GM12892 (cell line): Measurements from ENCODE around the gene ASTL.

ENCODE experiments used
- DNase-seq: peaks from one replicate; pipeline ENCODE4 v3.0.0; 2011; ENCODE audit not compliant: insufficient read length
- FAIRE-seq: peaks from 2 replicates; lab custom pipeline; 2011; peaks lifted over from hg19 to GRCh38; lab: Jason Lieb, UNC
- POLR2A ChIP-seq: IDR thresholded peaks from 2 replicates; pipeline ENCODE4 v1.6.1; 2011; ENCODE audit warnings: low read depth, low read length, control low read depth
- POLR2AphosphoS5 ChIP-seq: IDR thresholded peaks from 2 replicates; pipeline ENCODE4 v1.6.1; 2011; ENCODE audit warnings: low read depth, low read length, control low read depth
- TAF1 ChIP-seq: IDR thresholded peaks from 2 replicates; pipeline ENCODE4 v1.6.1; 2011; ENCODE audit warnings: low read depth, mild to moderate bottlenecking, control low read depth, low read length, borderline replicate concordance

The ASTL gene

DNA sequence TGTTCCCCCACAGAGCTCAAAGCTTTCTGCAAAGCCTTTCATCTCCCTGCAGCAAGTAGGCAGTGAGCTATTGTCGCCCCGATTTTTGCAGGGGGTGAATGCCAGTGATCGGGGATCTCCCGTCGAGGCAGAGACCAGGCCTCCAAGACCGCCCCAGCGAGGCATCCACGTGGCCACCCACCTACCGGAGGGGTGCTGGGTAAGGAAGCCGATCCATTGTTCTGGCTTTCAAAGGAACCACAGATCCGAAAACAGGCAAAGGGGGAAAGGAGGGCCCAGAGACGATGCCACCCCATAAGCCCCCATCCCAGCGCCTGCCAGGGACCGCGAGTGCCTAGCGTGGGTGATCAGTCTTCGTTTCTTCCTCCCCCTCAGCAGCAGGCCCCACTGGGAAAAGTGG lies 24.4 kb downstream of the ASTL start:
- DNase-seq: no peak
- no peak for FAIRE-seq
- TF ChIP-seq TAF1 (no peak), POLR2A (no peak), POLR2AphosphoS5 (no peak)

DNA sequence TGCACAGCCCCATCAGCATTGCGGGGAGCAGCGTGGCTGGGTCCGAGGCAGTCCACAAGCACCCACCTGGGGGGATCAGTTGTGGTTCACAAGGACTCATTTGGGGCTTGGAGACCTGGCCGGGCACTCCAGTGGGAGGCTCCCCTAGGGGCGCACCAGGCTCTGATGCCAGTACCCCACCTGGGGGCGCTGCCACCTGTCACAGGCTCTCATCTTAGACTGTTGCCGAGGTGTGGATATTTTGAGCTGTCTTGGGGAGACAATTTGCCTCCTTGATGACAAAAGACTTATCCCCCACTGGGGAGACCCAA lies 25.0 kb downstream of the ASTL start:
- TF ChIP-seq TAF1 (no peak), POLR2A (no peak), POLR2AphosphoS5 (no peak)
- FAIRE-seq: no peak
- no peak for DNase-seq

GRCh38 chr2:96112501-96113366 lies 25.6 kb downstream of the ASTL start:
- FAIRE-seq: no peak
- no peak for DNase-seq
- no peak for TF ChIP-seq POLR2A
- TF ChIP-seq TAF1: no peak
- no peak for TF ChIP-seq POLR2AphosphoS5

DNA sequence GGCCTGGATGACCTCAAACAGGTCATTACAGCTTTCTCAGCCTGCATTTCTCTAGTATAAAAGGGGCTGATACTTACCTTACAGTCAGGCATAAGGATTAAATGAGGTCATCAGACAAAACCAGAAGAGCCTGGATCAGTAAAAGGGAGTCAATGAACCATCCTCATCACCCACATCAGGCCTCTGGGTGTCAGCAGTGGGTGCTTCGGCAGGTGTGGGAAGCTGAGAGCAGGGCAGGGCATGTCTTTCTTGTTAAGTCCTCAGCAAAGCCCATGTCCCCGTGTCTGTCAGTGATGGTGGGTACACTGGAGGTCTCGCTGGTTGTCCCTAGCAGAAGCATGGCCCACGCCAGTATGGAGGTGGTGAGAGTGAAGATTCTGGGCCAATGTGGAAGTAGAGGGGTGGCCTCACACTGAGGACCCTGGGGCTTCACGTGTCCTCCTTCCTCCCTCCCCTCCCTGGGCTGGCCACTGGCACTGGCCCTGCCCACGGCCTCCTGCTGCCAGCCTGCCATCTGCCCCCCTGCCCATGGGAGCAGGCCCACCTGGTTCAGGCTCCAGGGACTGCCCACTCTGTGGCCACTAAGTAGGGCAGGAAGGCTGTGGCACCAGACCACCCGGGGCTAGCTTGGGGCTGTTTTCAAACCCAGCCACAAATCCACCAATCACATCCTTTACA lies 26.3 kb downstream of the ASTL start:
- FAIRE-seq (no peak), DNase-seq (no peak)
- TF ChIP-seq POLR2A: no peak
- TF ChIP-seq TAF1: no peak
- no peak for TF ChIP-seq POLR2AphosphoS5

GRCh38 chr2:96111257-96111640 lies 27.1 kb downstream of the ASTL start:
- DNase-seq (no peak), FAIRE-seq (no peak)
- TF ChIP-seq TAF1: no peak
- no peak for TF ChIP-seq POLR2AphosphoS5
- no peak for TF ChIP-seq POLR2A

- FAIRE-seq: no peak
Measured at GRCh38 chr2:96110621-96111256, 27.6 kb downstream of the ASTL start.

DNA sequence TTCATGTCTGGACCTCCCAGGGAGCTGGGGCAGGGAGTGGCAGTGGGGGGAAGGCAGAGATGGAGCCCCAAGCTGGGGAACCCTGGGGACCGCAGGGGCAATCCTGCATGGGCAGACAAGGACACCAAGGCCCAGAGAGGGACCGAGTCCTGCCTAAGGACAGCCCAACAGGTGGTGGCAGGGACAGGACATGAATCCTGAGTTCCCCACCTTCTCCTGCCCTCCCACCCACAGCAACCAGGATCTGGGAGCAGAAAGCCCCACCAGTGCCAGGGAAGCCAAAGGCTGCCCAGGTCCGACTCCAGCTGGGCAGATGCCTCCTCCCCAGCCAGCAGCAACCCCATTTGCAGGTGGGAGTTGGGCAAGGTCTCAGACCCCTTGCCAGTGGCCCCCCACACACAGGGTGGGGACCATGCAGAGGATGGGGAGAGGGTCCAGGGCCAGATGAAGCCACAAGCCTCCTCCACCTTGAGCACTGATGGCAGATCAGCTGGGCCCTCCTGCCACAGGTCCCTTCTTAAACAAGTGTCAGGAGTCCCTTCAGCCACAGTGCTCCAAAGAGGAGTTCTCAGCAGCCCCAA lies 28.3 kb downstream of the ASTL start:
- no peak for DNase-seq
- FAIRE-seq: no peak
- TF ChIP-seq POLR2A (no peak), POLR2AphosphoS5 (no peak), TAF1 (no peak)

More at GRCh38 chr2:96110621-96111256, 27.6 kb downstream of the ASTL start:
- no peak for DNase-seq
- no peak for TF ChIP-seq POLR2A
- TF ChIP-seq POLR2AphosphoS5: no peak
- no peak for TF ChIP-seq TAF1

DNA sequence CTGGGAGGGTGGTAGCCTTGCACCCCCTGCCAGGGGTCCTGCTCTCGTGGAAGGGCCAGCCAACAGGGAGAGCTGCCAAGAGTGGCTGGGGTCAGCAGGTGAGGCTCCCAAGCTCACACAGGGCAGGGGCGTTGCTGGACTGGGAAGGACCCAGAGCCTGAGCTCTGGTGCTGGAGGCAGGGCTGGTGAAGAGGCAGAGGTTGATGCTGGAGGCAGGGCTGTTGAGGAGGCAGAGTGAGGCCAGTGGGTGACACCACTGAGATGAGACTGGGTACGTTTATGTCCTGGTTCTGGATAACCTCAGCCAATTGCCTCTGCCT lies 29.0 kb downstream of the ASTL start:
- TF ChIP-seq POLR2AphosphoS5 (no peak), TAF1 (no peak), POLR2A (no peak)
- FAIRE-seq (no peak), DNase-seq (no peak)

DNA sequence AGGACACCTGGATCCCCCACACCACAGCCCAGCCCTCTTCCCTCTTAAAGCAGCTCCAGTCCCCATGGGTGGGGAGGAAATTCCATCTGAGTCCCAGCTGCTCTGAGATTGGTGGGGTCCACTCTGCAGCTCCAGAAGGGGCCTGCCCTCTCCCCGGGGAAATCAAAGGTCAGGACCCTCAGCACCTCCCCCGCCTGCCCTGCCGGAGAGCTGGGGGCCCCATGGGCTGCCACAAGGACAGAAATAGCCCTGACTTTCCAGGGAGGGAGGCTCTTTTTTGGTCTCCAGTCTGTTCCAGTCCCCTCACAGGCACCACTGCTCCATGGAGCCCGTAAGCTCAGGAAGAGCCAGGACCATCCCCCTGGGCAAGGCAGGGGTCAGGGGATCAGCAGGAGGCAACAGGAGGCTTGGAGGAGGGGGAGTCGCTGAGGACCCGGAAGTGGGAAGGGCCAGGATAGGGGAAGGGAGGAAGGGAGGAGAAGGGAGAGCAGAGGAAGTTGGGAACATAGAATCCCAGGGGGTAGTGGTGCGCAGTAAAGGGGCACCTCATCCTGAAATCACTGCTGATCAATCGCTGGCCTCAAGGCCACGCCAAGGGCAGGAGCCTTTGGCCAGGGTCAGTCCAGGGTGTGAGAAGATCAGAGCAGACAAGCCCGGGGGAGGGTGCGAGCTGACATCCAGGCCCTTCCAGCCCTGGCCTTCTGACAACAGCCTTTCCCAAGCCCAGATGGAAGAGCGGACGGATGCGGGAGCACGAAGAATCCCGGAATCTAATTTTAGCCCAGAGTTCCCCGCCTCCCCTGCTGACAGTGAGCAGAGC lies 29.6 kb downstream of the ASTL start:
- TF ChIP-seq POLR2A (no peak), TAF1 (no peak), POLR2AphosphoS5 (no peak)
- DNase-seq (no peak), FAIRE-seq (no peak)

DNA sequence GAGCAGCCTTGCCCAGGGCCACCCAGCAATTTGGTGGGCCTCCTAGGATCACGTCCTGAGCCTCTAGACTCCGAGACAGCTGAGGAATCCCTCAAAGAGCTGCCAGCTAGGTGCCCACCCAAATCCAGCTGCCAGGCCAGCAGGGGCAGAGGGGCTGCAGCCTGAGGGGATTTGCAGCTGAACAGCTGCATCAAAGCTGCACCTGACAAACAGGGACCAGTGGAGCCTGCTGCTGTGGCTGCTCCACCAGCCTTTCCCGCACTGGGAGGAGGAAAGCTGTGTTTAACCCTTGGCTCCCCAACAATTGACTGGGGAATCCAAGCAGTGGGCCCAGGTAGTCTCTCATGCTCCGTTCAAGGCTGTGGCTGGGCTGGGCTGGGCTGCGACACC lies 30.2 kb downstream of the ASTL start:
- DNase-seq (no peak), FAIRE-seq (no peak)
- TF ChIP-seq POLR2A (no peak), POLR2AphosphoS5 (no peak), TAF1 (no peak)

DNA sequence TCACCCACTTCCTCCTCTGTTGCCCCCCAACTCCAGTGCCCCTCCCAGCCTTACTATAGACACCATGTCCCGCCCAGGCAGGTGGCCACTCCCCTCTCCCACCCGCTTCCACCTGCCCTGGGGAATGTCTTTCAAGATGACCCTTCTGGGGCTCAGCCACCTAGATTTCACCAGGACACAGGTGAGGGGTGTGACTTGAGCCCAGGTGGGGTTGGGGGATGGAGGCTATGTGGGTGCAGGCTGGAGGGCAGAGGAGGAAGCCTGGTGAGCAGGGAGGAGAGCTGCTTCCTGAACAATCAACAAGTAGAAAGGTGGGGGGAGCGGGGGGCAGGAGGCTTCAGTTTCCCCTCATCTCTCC lies 30.6 kb downstream of the ASTL start:
- FAIRE-seq: no peak
- TF ChIP-seq TAF1 (no peak), POLR2AphosphoS5 (no peak)
- DNase-seq: no peak
